ENCODE measurements around the gene THRAP3.

THRAP3 gene

DNA sequence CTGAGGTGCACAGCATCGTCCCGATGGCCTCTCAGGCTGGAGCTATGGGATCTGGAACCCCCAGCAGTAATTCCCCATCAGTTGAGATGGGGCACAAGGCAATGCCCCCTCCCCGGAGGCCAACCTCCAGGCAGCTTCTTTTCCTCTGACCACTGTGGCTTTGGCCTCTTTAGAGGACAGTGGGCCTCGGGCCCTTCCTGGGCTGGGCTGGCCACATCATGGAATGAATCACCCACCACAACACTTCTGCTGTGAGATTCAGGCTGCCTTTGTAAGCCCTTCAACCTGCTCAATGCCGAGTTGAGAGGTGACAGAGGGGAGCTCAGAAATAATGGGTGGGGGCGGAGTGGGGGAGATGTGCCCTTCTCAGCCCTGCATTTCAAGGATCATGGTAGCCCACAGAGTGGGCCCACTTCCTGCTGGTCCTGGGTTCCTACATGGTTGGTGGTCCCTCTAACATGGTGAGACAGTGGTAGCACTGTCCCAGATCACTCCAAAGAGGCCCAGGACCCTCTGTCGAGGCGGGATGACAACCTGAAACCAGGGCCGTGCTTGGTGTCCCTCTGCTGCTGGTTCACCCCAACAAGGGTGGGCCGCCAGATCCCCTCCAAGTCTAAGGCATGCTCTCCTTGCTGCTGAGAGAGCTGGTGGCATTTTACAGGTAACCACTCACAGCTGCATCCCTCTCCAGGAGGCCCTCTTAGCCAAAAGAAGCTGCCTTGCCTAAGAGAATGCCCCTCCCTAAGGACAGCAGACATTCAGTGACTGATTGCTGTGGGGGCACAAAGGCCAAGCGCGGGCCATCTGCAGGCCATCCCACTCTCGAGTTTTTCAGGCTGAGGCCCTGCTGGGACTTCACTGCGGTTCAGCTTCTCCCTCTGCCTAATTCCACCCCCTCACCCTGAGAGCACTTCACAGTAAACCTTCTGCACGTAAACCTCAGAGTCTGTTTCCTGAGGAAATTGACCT is 129.0 kb downstream of the THRAP3 start:
- no peak for ATAC-seq

GRCh38 chr1:36354486-36354885 is 130.2 kb downstream of the THRAP3 start:
- ATAC-seq, result no peak

Data from activated CD4-positive, CD25-positive, alpha-beta regulatory T cell treated with anti-CD3 and anti-CD28 coated beads, Interleukin-2, amount 50 U/mL, for 24 hours (primary cell).